Measurements from ENCODE around the gene OR7C2. TPM values are rescaled to one million over a fixed set of nuclear protein-coding genes. Genes with fewer than 3 reads are reported as not detected.

OR7C2 gene
- total RNA-seq, 1 experiment from 2014 or later = not detected

DNA sequence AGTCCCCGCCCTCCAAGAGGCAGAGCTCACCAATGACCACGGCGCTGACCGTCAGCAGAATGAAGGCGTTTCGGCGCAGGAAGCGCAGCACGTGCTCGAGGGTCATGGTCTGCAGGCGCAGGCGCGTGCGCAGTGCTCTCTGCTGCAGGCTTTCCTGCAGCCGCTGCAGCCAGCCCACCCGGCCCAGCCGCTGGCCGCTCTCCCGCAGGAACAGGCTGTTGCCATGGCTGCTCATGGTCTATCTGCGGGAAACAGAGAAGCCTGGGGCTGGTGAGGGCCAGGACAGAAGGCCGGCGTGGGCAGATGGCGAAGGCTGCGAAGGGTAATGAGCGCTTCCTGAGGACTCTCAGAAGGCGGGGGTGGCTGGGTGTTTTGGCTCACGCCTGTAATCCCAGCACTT, 31.4 kb downstream of the OR7C2 start:
- no peak overlapping the region for H2AFZ ChIP-seq (ENCODE audit: low read length)
- H3K9me3 ChIP-seq (ENCODE audit: control insufficient read depth, low read depth, low read length) = no peaks in the 10 kb centered on the region
- DNase-seq = no peak
- H3K4ac ChIP-seq (ENCODE audit: low read depth, low read length) = no peak overlapping the region
- no peak overlapping the region for H3K4me2 ChIP-seq (ENCODE audit: insufficient read depth, insufficient read length, low read length)
- H2AK5ac ChIP-seq (ENCODE audit: insufficient read length, low read length) = no peak overlapping the region
- H4K20me1 ChIP-seq (ENCODE audit: control insufficient read depth, insufficient read depth, insufficient read length) = no peaks in the 10 kb centered on the region
- H3K9ac ChIP-seq (ENCODE audit: extremely low read depth, insufficient read length, low read length) = no peak overlapping the region
- no peak overlapping the region for H3K14ac ChIP-seq (ENCODE audit: insufficient read depth, low read length)
- H3K4me1 ChIP-seq (ENCODE audit: insufficient read depth, low read length) = no peaks in the 10 kb centered on the region
- no peak overlapping the region for H3K27ac Mint-ChIP-seq
- H4K8ac ChIP-seq (replicated peaks; ENCODE audit: insufficient read length, low read depth, low read length) = no peak overlapping the region
- no peak overlapping the region for H4K5ac ChIP-seq (ENCODE audit: insufficient read length, low read depth, low read length)
- no peak overlapping the region for H2BK120ac ChIP-seq (ENCODE audit: low read depth, low read length, poor library complexity, severe bottlenecking)
- H2BK12ac ChIP-seq (ENCODE audit: insufficient read length, low read depth, low read length) = no peak overlapping the region
- no peak overlapping the region for H2BK5ac ChIP-seq (ENCODE audit: insufficient read length, low read length)
- H3T11ph ChIP-seq (ENCODE audit: low read length) = no peak overlapping the region
- peaks cover 0 to 6% of the 10 kb centered on the region in 2 experiments; a peak in 1 of 4 replicates for H3K4me1 Mint-ChIP-seq
- H4K91ac ChIP-seq (ENCODE audit: insufficient read length, low read depth, low read length) = no peak overlapping the region
- no peak overlapping the region for H3K27ac ChIP-seq (ENCODE audit: insufficient read length, low read depth, low read length)
- H3K79me1 ChIP-seq (ENCODE audit: insufficient read depth, low read depth, low read length, poor library complexity, severe bottlenecking) = no peaks in the 10 kb centered on the region
- H3K23me2 ChIP-seq (ENCODE audit: insufficient read length, low read depth, low read length, poor library complexity, severe bottlenecking) = no peaks in the 10 kb centered on the region
- H3K4me3 Mint-ChIP-seq = no peak overlapping the region
- H3K79me2 ChIP-seq (ENCODE audit: insufficient read depth, low read length) = no peaks in the 10 kb centered on the region
- H3K27me3 ChIP-seq (ENCODE audit: insufficient read depth, low read length) = no peaks in the 10 kb centered on the region
- no peak overlapping the region for H2BK15ac ChIP-seq (ENCODE audit: low read depth, low read length)
- no peak overlapping the region for H3K23ac ChIP-seq (ENCODE audit: insufficient read length, low read depth, low read length)
- TF ChIP-seq, protein P1, sequence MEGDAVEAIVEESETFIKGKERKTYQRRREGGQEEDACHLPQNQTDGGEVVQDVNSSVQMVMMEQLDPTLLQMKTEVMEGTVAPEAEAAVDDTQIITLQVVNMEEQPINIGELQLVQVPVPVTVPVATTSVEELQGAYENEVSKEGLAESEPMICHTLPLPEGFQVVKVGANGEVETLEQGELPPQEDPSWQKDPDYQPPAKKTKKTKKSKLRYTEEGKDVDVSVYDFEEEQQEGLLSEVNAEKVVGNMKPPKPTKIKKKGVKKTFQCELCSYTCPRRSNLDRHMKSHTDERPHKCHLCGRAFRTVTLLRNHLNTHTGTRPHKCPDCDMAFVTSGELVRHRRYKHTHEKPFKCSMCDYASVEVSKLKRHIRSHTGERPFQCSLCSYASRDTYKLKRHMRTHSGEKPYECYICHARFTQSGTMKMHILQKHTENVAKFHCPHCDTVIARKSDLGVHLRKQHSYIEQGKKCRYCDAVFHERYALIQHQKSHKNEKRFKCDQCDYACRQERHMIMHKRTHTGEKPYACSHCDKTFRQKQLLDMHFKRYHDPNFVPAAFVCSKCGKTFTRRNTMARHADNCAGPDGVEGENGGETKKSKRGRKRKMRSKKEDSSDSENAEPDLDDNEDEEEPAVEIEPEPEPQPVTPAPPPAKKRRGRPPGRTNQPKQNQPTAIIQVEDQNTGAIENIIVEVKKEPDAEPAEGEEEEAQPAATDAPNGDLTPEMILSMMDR (conservative IDR thresholded peaks at IDR 0.05) = no peak
- no peak overlapping the region for H2BK20ac ChIP-seq (ENCODE audit: low read depth, low read length, poor library complexity, severe bottlenecking)
- no peak overlapping the region for H3K18ac ChIP-seq (ENCODE audit: insufficient read length, low read depth, low read length)
- H3K56ac ChIP-seq (ENCODE audit: insufficient read length, low read depth, low read length) = no peak overlapping the region
- peaks cover 11 to 29% (median 20%) of the 10 kb centered on the region in 3 experiments; a peak in 5 of 7 replicates for H3K36me3 Mint-ChIP-seq (ENCODE audit: insufficient read depth in 1 of 3, low read depth in 3 of 3)
- H3K27me3 Mint-ChIP-seq (ENCODE audit: low read depth) = peaks cover 3% of the 10 kb centered on the region
- WGBS (ENCODE audit: extremely low coverage, insufficient read length, low lambda C conversion rate) = no CpG with 5 or more reads among the region's 27 CpGs
- no peaks in the 10 kb centered on the region for H3K9me3 Mint-ChIP-seq
